T-helper 22 cell (primary cell): ENCODE measurements around the gene SLC16A4.

Source experiments
- DNase-seq: peaks from one replicate; pipeline ENCODE4 v3.0.0-alpha.2; 2020; ENCODE audit warnings: low read depth

The SLC16A4 gene

GRCh38 chr1:110326826-110327225 lies 64.0 kb downstream of the SLC16A4 start:
- no peak for DNase-seq

- DNase-seq, result no peak
These were observed 66.2 kb downstream of the SLC16A4 start for GRCh38 chr1:110324667-110325066.

- no peak for DNase-seq
These were observed 69.0 kb downstream of the SLC16A4 start for GRCh38 chr1:110321846-110322245.

- no peak for DNase-seq
These were observed 69.8 kb downstream of the SLC16A4 start for GRCh38 chr1:110321045-110321444.

- DNase-seq, result no peak
These were observed 70.7 kb downstream of the SLC16A4 start for GRCh38 chr1:110320168-110320518.

- no peak for DNase-seq
These were observed 71.3 kb downstream of the SLC16A4 start for GRCh38 chr1:110319332-110320167.

GRCh38 chr1:110318046-110318445 lies 72.8 kb downstream of the SLC16A4 start:
- DNase-seq, result no peak

- DNase-seq, result no peak
These were observed 74.1 kb downstream of the SLC16A4 start for GRCh38 chr1:110316735-110317134.
